GM21360 (cell line): ENCODE measurements around the gene S1PR4.
A peak's percentile ranks its signal among the peaks of the same experiment; 100 is the strongest.
"Not testable (repeated sequence)": the region's sequence is repeated elsewhere in the genome, so short reads cannot be mapped to it uniquely, and the experiment has no call there.

Experiments
- ATAC-seq: cut with Tn5 transposase; IDR thresholded peaks from one replicate; pipeline ENCODE4 v1.9.1; 2021; ENCODE audit warnings: mild to moderate bottlenecking, moderate library complexity; ENCODE audit not compliant: unreplicated experiment

S1PR4 gene

GRCh38 chr19:3151563-3152418 is 26.8 kb upstream of the S1PR4 start:
- ATAC-seq: no peak

- ATAC-seq: no peak
Observed at GRCh38 chr19:3152419-3152780, 26.2 kb upstream of the S1PR4 start.

DNA sequence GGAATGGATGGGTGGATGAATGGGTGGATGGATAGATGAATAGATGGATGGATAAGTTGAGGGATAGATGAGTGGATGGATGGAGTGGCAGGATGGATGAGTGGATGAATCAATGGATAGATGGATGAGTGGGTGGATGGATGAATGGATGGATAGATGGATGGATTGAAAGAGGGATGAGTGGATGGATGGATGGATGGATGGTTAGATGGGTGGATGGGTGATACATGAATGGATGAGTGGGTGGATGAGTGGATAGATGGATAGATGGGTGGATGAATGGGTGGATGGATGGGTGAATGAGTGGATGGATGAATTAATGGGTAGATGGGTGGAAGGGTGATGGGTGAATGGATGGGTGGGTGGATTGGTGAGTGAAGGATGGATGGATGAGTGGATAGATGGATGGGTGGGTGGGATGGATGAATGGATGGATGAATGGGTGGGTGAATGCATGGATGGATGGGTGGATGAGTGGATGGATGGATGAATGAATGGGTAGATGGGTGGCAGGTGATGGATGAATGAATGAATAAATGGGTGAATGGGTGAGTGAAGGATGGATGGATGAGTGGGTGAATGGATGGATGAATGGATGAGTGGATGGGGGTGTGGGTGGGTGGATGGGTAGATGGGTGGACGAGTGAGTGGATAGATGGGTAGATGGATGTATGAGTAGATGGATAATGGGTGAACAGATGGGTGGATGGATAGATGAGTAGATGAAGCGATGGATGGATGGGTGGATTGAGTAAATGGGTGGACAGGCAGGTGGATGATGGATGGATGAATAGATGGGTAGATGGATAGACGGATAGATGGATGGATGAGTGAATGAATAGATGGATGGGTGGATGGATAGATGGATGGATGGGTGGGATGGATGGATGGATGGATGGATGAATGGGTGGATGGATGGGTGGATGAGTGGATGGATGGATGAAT is 25.0 kb upstream of the S1PR4 start:
- ATAC-seq: no peak

- ATAC-seq: not testable (repeated sequence)
Observed at GRCh38 chr19:3154447-3154846, 24.1 kb upstream of the S1PR4 start.

- ATAC-seq: peak; percentile 70
Observed at GRCh38 chr19:3154957-3155736, 23.4 kb upstream of the S1PR4 start.

GRCh38 chr19:3157096-3157845 is 21.3 kb upstream of the S1PR4 start:
- ATAC-seq: no peak

DNA sequence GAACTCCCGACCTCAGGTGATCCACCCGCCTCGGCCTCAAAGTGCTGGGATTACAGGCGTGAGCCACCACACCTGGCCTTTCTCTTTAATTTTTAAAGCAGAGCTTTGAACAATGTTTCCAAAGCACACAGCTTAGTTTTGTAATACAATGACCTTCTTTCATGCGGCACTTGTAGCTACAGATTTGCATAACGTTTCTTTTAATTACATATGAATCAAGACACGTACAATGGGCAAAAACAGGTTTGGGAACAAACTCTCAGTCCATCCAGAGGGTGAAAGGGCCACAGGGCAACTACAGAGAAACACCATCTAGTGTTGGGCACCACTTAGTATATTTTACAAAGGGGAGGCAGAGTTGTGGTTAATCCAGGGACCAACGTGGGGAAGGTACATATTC is 19.0 kb upstream of the S1PR4 start:
- ATAC-seq: no peak

GRCh38 chr19:3160219-3160618 is 18.4 kb upstream of the S1PR4 start:
- no peak for ATAC-seq

DNA sequence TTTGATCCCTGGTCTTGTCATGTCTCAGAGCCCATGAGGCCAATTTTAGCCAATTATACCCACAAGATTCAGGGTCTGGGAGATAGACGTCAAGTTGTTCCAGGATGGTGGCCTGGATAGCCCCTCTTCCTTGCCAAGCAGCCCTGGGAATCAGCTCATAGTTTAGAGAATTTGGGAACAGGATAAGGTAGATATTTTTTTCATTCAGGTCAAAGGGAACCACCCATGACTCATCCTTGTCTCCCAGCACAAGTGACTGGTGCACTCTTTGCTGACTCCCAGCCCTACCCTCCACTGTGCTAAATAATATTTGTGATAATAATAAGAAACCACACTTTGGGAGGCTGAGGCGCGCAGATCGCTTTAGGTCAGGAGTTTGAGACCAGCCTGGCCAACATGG is 17.1 kb upstream of the S1PR4 start:
- no peak for ATAC-seq

DNA sequence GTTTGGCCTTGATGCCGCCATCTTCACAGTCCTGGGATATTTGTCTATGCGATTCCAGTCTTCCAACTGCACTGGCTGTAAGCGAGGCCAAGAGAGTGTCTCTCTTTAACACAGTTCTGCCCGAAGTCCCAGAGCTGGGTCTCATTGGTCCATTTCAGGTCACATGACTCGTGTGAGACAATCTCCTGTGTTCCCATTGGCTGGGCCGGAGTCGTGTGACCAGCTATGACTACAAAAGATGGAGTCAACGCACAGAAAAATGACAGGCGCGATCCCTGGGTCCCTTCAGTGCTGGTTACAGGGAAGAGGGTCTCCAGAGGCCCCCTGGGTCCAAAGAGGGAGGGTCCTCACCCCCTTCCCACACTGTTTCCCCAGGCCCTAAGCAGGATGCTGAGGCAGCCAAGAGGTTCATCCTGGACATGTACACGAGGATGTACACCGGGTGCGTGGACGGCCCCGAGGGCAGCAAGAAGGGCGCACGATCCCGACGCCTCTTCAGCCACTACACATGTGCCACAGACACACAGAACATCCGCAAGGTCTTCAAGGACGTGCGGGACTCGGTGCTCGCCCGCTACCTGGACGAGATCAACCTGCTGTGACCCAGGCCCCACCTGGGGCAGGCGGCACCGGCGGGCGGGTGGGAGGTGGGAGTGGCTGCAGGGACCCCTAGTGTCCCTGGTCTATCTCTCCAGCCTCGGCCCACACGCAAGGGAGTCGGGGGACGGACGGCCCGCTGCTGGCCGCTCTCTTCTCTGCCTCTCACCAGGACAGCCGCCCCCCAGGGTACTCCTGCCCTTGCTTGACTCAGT is 15.9 kb upstream of the S1PR4 start:
- ATAC-seq: no peak

- no peak for ATAC-seq
Observed at GRCh38 chr19:3163230-3163886, 15.2 kb upstream of the S1PR4 start.

DNA sequence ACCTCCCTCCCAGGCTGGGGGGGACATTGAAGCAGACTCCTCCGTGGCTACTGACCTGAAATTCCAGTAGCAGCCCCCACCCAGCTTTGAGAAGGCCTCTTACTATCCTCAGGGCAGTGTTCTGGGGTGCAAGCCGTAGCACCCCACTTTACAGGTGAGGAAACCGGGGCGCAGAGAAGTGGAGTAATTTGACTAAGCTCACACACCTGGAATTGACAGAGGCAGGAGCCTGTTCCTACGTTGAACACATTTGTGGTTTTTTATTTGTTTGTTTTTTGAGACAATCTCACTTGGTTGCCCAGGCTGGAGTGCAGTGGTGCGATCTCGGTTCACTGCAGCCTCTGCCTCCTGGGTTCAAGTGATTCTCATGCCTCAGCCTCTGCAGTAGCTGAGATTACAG is 14.6 kb upstream of the S1PR4 start:
- ATAC-seq: no peak

- ATAC-seq: no peak
Observed at GRCh38 chr19:3167533-3168272, 10.9 kb upstream of the S1PR4 start.

- no peak for ATAC-seq
Observed at GRCh38 chr19:3171894-3172672, 6.5 kb upstream of the S1PR4 start.

DNA sequence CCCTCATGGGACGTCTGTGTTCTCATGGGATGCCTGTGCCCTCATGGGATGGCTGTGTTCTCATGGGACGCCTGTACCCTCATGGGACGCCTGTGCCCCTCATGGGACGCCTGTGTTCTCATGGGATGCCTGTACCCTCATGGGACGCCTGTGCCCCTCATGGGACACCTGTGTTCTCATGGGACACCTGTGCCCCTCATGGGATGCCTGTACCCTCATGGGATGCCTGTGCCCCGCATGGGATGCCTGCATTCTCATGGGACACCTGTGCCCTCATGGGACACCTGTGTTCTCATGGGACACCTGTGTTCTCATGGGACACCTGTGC is 5.9 kb upstream of the S1PR4 start:
- not testable (repeated sequence) for ATAC-seq

DNA sequence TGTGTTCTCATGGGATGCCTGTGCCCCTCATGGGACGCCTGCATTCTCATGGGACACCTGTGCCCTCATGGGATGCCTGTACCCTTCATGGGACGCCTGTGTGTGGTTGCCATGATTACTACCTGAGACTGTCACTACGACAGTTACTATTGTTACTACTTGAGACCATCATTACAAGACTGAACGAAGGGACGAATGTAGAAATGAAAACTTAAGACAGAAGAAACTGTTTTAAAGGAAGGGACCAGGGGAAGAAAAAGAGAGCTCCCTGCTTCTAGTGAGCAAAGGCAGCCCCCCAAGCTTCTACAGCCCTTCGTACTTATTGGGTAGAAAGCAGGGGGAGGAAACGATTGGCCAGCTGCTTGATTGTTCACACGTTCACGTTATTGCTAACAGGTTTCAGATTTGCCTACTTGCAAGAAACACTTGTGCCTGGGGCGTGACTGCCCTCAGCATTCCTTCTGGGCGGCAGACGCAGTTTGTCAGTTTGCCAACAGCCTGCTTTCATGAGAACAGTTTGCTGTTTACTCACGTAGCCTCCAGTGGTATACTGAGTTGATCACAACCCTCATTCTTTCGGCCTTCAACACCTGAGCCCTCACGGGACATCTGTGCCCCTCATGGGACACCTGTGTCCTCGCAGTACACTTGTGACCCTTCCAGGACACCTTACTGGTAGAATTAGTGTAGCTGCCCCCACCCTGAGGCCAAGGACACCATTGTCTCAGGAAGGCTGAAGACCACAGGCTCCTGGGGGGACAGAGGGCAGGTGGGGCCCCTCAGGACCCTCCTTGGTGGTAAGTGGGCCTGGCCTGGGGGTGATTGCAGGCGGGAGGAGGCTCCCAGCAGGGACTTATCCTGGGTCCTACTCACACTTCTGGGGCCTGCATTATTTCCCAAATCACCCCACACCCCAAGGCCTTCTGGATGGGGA is 2.5 kb upstream of the S1PR4 start:
- no peak for ATAC-seq
